ENCODE results near the gene ZNF557.

Gene ZNF557

GRCh38 chr19:7074705-7075282, 5.3 kb downstream of the ZNF557 start:
- no peak for DNase-seq (ENCODE audit: low spot score)

- no peak for DNase-seq (ENCODE audit: low spot score)
Measured at GRCh38 chr19:7076151-7076550, 6.6 kb downstream of the ZNF557 start.

GRCh38 chr19:7078008-7078407, 8.5 kb downstream of the ZNF557 start:
- DNase-seq (ENCODE audit: low spot score): no peak

GRCh38 chr19:7083076-7083956, 13.8 kb downstream of the ZNF557 start:
- DNase-seq (ENCODE audit: low spot score): no peak

- no peak for DNase-seq (ENCODE audit: low spot score)
Measured at GRCh38 chr19:7088999-7089398, 19.5 kb downstream of the ZNF557 start.

GRCh38 chr19:7098096-7098495, 28.6 kb downstream of the ZNF557 start:
- no peak for DNase-seq (ENCODE audit: low spot score)

GRCh38 chr19:7098701-7099596, 29.4 kb downstream of the ZNF557 start:
- peak; percentile 70 for DNase-seq (ENCODE audit: low spot score)

GRCh38 chr19:7099597-7099921, 30.1 kb downstream of the ZNF557 start:
- no peak for DNase-seq (ENCODE audit: low spot score)

- DNase-seq (ENCODE audit: low spot score): no peak
Measured at GRCh38 chr19:7101498-7102253, 32.2 kb downstream of the ZNF557 start.

- DNase-seq (ENCODE audit: low spot score): no peak
Measured at GRCh38 chr19:7104747-7105447, 35.4 kb downstream of the ZNF557 start.

- no peak for DNase-seq (ENCODE audit: low spot score)
Measured at GRCh38 chr19:7106711-7107657, 37.5 kb downstream of the ZNF557 start.

GRCh38 chr19:7109678-7110289, 40.3 kb downstream of the ZNF557 start:
- DNase-seq (ENCODE audit: low spot score): no peak

- DNase-seq (ENCODE audit: low spot score): no peak
Measured at GRCh38 chr19:7112675-7113074, 43.2 kb downstream of the ZNF557 start.

GRCh38 chr19:7113233-7113632, 43.7 kb downstream of the ZNF557 start:
- no peak for DNase-seq (ENCODE audit: low spot score)

- no peak for DNase-seq (ENCODE audit: low spot score)
Measured at GRCh38 chr19:7115721-7116120, 46.2 kb downstream of the ZNF557 start.

GRCh38 chr19:7117248-7117647, 47.7 kb downstream of the ZNF557 start:
- DNase-seq (ENCODE audit: low spot score): no peak

- DNase-seq (ENCODE audit: low spot score): no peak
Measured at GRCh38 chr19:7119582-7119981, 50.1 kb downstream of the ZNF557 start.

GRCh38 chr19:7120499-7120898, 51.0 kb downstream of the ZNF557 start:
- no peak for DNase-seq (ENCODE audit: low spot score)

- no peak for DNase-seq (ENCODE audit: low spot score)
Measured at GRCh38 chr19:7122701-7123100, 53.2 kb downstream of the ZNF557 start.

- DNase-seq (ENCODE audit: low spot score): no peak
Measured at GRCh38 chr19:7124782-7125181, 55.3 kb downstream of the ZNF557 start.
